HepG2 (cell line): Measurements from ENCODE around the gene SPACDR. TPM values are rescaled to one million over a fixed set of nuclear protein-coding genes. Genes with fewer than 3 reads are reported as not detected.

Experiments
- ARHGAP35 ChIP-seq: sonication (generic); formaldehyde crosslinking; IDR thresholded peaks from 2 replicates; pipeline ENCODE4 v1.9.0; 2022; ENCODE audit warnings: mild to moderate bottlenecking, inconsistent platforms, moderate library complexity, missing genetic modification reagents, borderline replicate concordance
- HDAC2 ChIP-seq: sonication (generic); formaldehyde crosslinking; IDR thresholded peaks from 2 replicates; pipeline ENCODE4 v1.4.0; 2020; ENCODE audit warnings: missing genetic modification reagents
- HINFP ChIP-seq: sonication (generic); formaldehyde crosslinking; IDR thresholded peaks from 2 replicates; pipeline ENCODE4 v1.4.0; 2020; ENCODE audit warnings: low read depth, mild to moderate bottlenecking, missing genetic modification reagents
- KAT2B ChIP-seq: fragments of 150-350 bp; IDR thresholded peaks from 2 replicates; pipeline ENCODE4 v1.6.1; 2014; ENCODE audit warnings: low read depth, low read length, borderline replicate concordance
- POLR2A ChIP-seq, 2 experiments: IDR thresholded peaks; 2 replicates each; pipeline ENCODE4 v1.6.1; 2011; ENCODE audit warnings: low read depth in 2 of 2, low read length in 2 of 2, mild to moderate bottlenecking in 1 of 2, moderate library complexity in 1 of 2; ENCODE audit not compliant: insufficient read depth in 1 of 2
- SRSF1 ChIP-seq: fragments of 200-400 bp; formaldehyde crosslinking; optimal IDR thresholded peaks from 2 replicates; pipeline ENCODE3; 2017; ENCODE audit warnings: mild to moderate bottlenecking, low read depth, low read length, moderate library complexity
- TCF7 ChIP-seq: sonication (generic); IDR thresholded peaks from 2 replicates; pipeline ENCODE4 v1.6.1; 2016; ENCODE audit warnings: antibody characterized with exemption, low read depth
- TMF1 ChIP-seq: sonication (generic); formaldehyde crosslinking; IDR thresholded peaks from 2 replicates; pipeline ENCODE4 v1.8.1; 2022; ENCODE audit warnings: low read depth, missing genetic modification reagents
- ZFP1 ChIP-seq: IDR thresholded peaks from 2 replicates; pipeline ENCODE4 v1.6.1; 2016
- ZHX1 ChIP-seq: sonication (generic); formaldehyde crosslinking; IDR thresholded peaks from 2 replicates; pipeline ENCODE4 v1.8.1; 2022; ENCODE audit warnings: low read depth, mild to moderate bottlenecking, missing genetic modification reagents
- ZNF24 ChIP-seq: fragments of 450-650 bp; IDR thresholded peaks from 2 replicates; pipeline ENCODE4 v1.6.1; 2017; ENCODE audit warnings: antibody characterized with exemption, mild to moderate bottlenecking
- ZNF260 ChIP-seq: sonication (generic); formaldehyde crosslinking; IDR thresholded peaks from 2 replicates; pipeline ENCODE4 v1.4.0; 2020; ENCODE audit warnings: missing genetic modification reagents, low read depth, mild to moderate bottlenecking, borderline replicate concordance
- ZNF281 ChIP-seq: sonication (generic); formaldehyde crosslinking; IDR thresholded peaks from 2 replicates; pipeline ENCODE4 v1.4.0; 2020; ENCODE audit warnings: missing genetic modification reagents, borderline replicate concordance
- ZNF329 ChIP-seq: sonication (generic); formaldehyde crosslinking; IDR thresholded peaks from 2 replicates; pipeline ENCODE4 v1.9.0; 2021; ENCODE audit warnings: low read depth, mild to moderate bottlenecking, missing genetic modification reagents
- ZNF484 ChIP-seq: sonication (generic); formaldehyde crosslinking; IDR thresholded peaks from 2 replicates; pipeline ENCODE4 v1.5.1; 2020; ENCODE audit warnings: mild to moderate bottlenecking, low read depth, missing genetic modification reagents, borderline replicate concordance
- ZNF75D ChIP-seq: sonication (generic); formaldehyde crosslinking; IDR thresholded peaks from 2 replicates; pipeline ENCODE4 v1.8.1; 2023; ENCODE audit warnings: missing genetic modification reagents, mild to moderate bottlenecking, borderline replicate concordance
- ZNF777 ChIP-seq: sonication (generic); formaldehyde crosslinking; IDR thresholded peaks from 2 replicates; pipeline ENCODE4 v1.4.0; 2020; ENCODE audit warnings: missing genetic modification reagents
- ZSCAN31 ChIP-seq: sonication (generic); formaldehyde crosslinking; IDR thresholded peaks from 2 replicates; pipeline ENCODE4 v1.5.0; 2020; ENCODE audit warnings: low read depth, mild to moderate bottlenecking, missing genetic modification reagents
- ZSCAN9 ChIP-seq: IDR thresholded peaks from 2 replicates; pipeline ENCODE4 v1.6.1; 2016; ENCODE audit warnings: borderline replicate concordance
- polyA plus RNA-seq, 8 experiments: library from polyadenylated mRNA; depleted of rRNA in 3 of 8; stranded (reverse) in 7 of 8; unstranded in 1 of 8; fragments of >200 nt; fragmentation: Illumina TruSeq in 4 of 8; extraction: Trizol in 4 of 8; gene quantifications; 2 replicates each; pipeline versions ENCODE4 v1.2.1 to v1.2.3, GENCODE V29; 2011 to 2016; ENCODE audit warnings: low read depth in 4 of 8, missing spikeins in 1 of 8, mixed read lengths in 1 of 8; ENCODE audit not compliant: insufficient read depth in 1 of 8
- total RNA-seq, 5 experiments: library from RNA; depleted of rRNA; stranded (reverse); fragments of >200 nt; fragmentation: Illumina TruSeq; extraction: Trizol; gene quantifications; 2 replicates each; pipeline ENCODE4 v1.2.3, GENCODE V29; 2016; ENCODE audit warnings: low read depth in 1 of 5
- TF ChIP-seq, protein P1 (sequence below): sonication (generic); formaldehyde crosslinking; IDR thresholded peaks from 2 replicates; pipeline ENCODE4 v1.8.0; 2022; ENCODE audit warnings: mild to moderate bottlenecking, missing genetic modification reagents, moderate library complexity
- TF ChIP-seq, protein P2 (sequence below): sonication (generic); formaldehyde crosslinking; IDR thresholded peaks from 2 replicates; pipeline ENCODE4 v1.8.1; 2023; ENCODE audit warnings: mild to moderate bottlenecking, moderate library complexity, missing genetic modification reagents

Gene SPACDR
- total and polyA plus RNA-seq, 2 of the 13 experiments (the other 11 are each of a cell fraction or from before 2014, with no cell fraction given), result 0.41 TPM; not detected in 1

- TF ChIP-seq ZHX1 (CRISPR knock-in tag), result no peak
- TF ChIP-seq ZNF329, result 0 out of 2 replicates have a peak, but pooled peaks have one; percentile 42
- no peak for TF ChIP-seq KAT2B
- TF ChIP-seq ZNF281, result no peak
- TF ChIP-seq ZNF75D (CRISPR knock-in tag), result no peak
- no peak for TF ChIP-seq HDAC2 (CRISPR knock-in tag)
- 0 out of 2 replicates have a peak, but pooled peaks have one; percentile 27 for TF ChIP-seq HINFP (CRISPR knock-in tag)
- TF ChIP-seq POLR2A (IDR thresholded peaks at IDR 0.05; ENCODE audit: insufficient read depth in 1 of 2, low read depth in 2 of 2, low read length in 2 of 2), result no peak
- TF ChIP-seq, protein P1, sequence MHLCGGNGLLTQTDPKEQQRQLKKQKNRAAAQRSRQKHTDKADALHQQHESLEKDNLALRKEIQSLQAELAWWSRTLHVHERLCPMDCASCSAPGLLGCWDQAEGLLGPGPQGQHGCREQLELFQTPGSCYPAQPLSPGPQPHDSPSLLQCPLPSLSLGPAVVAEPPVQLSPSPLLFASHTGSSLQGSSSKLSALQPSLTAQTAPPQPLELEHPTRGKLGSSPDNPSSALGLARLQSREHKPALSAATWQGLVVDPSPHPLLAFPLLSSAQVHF (CRISPR knock-in tag), result no peak
- TF ChIP-seq ZNF484 (CRISPR knock-in tag), result no peak
- no peak for TF ChIP-seq TMF1 (CRISPR knock-in tag)
- TF ChIP-seq ZSCAN31 (CRISPR knock-in tag), result no peak
- TF ChIP-seq ZNF24, result no peak
- no peak for TF ChIP-seq SRSF1
- no peak for TF ChIP-seq TCF7
- no peak for TF ChIP-seq ZSCAN9 (CRISPR knock-in tag)
- TF ChIP-seq ZNF777 (CRISPR knock-in tag), result peak; percentile 80
- TF ChIP-seq, protein P2, sequence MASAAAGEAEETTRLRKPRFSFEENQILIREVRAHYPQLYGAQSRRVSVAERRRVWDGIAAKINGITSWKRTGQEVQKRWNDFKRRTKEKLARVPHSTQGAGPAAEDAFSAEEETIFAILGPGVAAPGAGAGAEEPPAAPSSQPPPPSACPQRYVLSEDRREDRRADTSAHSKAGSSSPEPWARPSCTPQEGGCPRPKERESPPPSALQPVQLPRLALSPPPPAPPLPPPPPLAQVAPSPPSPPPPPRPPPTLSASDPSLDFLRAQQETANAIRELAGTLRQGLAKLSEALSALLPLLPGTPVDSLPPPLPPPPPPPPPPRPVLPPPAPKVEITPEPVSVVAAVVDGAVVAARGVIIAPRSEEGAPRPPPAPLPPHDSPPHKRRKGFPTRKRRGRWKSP (CRISPR knock-in tag), result no peak
- TF ChIP-seq ZNF260 (CRISPR knock-in tag), result no peak
- no peak for TF ChIP-seq ARHGAP35 (CRISPR knock-in tag)
- no peak for TF ChIP-seq ZFP1 (CRISPR knock-in tag)
Measured at GRCh38 chr7:100483090-100483721, 19.1 kb upstream of the SPACDR start (continued).
